DND-41 (cell line): Measurements from ENCODE around the gene ARID2.
A peak's percentile ranks its signal among the peaks of the same experiment; 100 is the strongest.

Experiments used
- ATAC-seq: fragments of 200-7000 bp; cut with Tn5 transposase; 3 replicates; pipeline ENCODE4 v1.9.1; 2021; ENCODE audit warnings: low read depth; ENCODE audit not compliant: insufficient read depth
- DNase-seq: peaks from one replicate; pipeline ENCODE4 v3.0.0-alpha.2; 2020
- H2AFZ ChIP-seq: 2 replicates; pipeline ENCODE4 v1.6.0; 2012; ENCODE audit warnings: low read depth, low read length
- H3K27ac ChIP-seq: 2 replicates; pipeline ENCODE4 v1.5.1; 2012; ENCODE audit warnings: low read length, inconsistent platforms
- H3K27me3 ChIP-seq: fragments of 200-600 bp; sonication (generic); 2 replicates; pipeline ENCODE4 v1.6.0; 2012; ENCODE audit warnings: low read length, mild to moderate bottlenecking, inconsistent platforms; ENCODE audit not compliant: insufficient read depth, poor library complexity
- H3K36me3 ChIP-seq: 2 replicates; pipeline ENCODE4 v1.5.1; 2012; ENCODE audit warnings: low read length, inconsistent platforms; ENCODE audit not compliant: insufficient read depth
- H3K4me1 ChIP-seq: 2 replicates; pipeline ENCODE4 v1.5.1; 2012; ENCODE audit warnings: mild to moderate bottlenecking, low read length; ENCODE audit not compliant: insufficient read depth
- H3K4me2 ChIP-seq: 2 replicates; pipeline ENCODE4 v1.6.0; 2012; ENCODE audit warnings: mild to moderate bottlenecking, moderate library complexity, low read length, inconsistent platforms; ENCODE audit not compliant: insufficient read depth
- H3K4me3 ChIP-seq, 2 experiments: fragments of 200-600 bp in 1 of 2; shearing (Covaris generic) in 1 of 2; 2 replicates each; pipeline ENCODE4 v1.5.1; 2012 to 2016; ENCODE audit warnings: inconsistent platforms in 2 of 2, low read length in 2 of 2, mild to moderate bottlenecking in 2 of 2, low read depth in 1 of 2, moderate library complexity in 1 of 2
- H3K79me2 ChIP-seq: 2 replicates; pipeline ENCODE4 v1.6.0; 2012; ENCODE audit warnings: low read length, inconsistent platforms; ENCODE audit not compliant: insufficient read depth
- H3K9ac ChIP-seq: 2 replicates; pipeline ENCODE4 v1.6.0; 2012; ENCODE audit warnings: low read depth, mild to moderate bottlenecking, inconsistent platforms, low read length, moderate library complexity
- H3K9me3 ChIP-seq: 2 replicates; pipeline ENCODE4 v1.5.1; 2012; ENCODE audit warnings: low read length, moderate library complexity, mild to moderate bottlenecking, inconsistent platforms; ENCODE audit not compliant: insufficient read depth, severe bottlenecking
- H4K20me1 ChIP-seq: 2 replicates; pipeline ENCODE4 v1.6.0; 2012; ENCODE audit warnings: low read length; ENCODE audit not compliant: insufficient read depth
- CTCF ChIP-seq: IDR thresholded peaks from 2 replicates; pipeline ENCODE4 v1.5.1; 2012; ENCODE audit warnings: borderline replicate concordance, low read length, moderate library complexity, mild to moderate bottlenecking; ENCODE audit not compliant: poor library complexity, severe bottlenecking; ENCODE audit errors: extremely low read depth
- EZH2 ChIP-seq: IDR thresholded peaks from 3 replicates; pipeline ENCODE4 v1.6.1; 2012; ENCODE audit warnings: borderline replicate concordance, low read depth, mild to moderate bottlenecking, moderate library complexity, low read length, inconsistent platforms; ENCODE audit not compliant: severe bottlenecking

ARID2 gene

DNA sequence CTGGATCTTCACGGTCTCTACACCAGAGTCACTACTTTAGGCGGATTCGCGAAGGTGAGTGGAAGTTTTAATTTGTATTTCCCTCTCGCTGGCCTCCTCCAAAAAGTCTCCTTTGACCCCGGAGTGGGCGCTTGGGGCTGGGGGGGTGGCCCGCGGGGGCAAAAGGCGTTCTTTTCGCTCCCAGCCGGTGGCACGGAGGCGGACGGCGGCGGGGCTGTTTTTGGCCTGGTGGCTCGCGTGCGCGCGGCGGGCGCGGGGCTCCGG lies 510 bp downstream of the ARID2 start:
- peak overlapping the region; percentile 33; the same call in 1 of the 2 replicates for H3K4me2 ChIP-seq
- H2AFZ ChIP-seq, result peak overlapping the region; percentile 61
- peaks cover 7% of the 10 kb centered on the region; the same call in 1 of the 2 replicates for H4K20me1 ChIP-seq
- H3K4me3 ChIP-seq, result peak overlapping the region; percentile 65 to 74
- peaks cover 23% of the 10 kb centered on the region for H3K36me3 ChIP-seq
- no peaks in the 10 kb centered on the region for H3K27me3 ChIP-seq
- DNase-seq (no peak), ATAC-seq (no peak)
- peaks cover 36% of the 10 kb centered on the region for H3K4me1 ChIP-seq
- peak overlapping the region; percentile 90 for H3K27ac ChIP-seq
- peak overlapping the region; percentile 98 for H3K9ac ChIP-seq
- peaks cover 85% of the 10 kb centered on the region for H3K79me2 ChIP-seq
- H3K9me3 ChIP-seq, result no peaks in the 10 kb centered on the region
- TF ChIP-seq EZH2 (no peak), CTCF (no peak)

GRCh38 chr12:45730348-45731189 lies 1.1 kb downstream of the ARID2 start:
- H2AFZ ChIP-seq, result peak overlapping the region; percentile 68
- H3K4me1 ChIP-seq, result peaks cover 41% of the 10 kb centered on the region
- peak overlapping the region; percentile 62 for H3K4me2 ChIP-seq
- ATAC-seq (no peak), DNase-seq (peak; percentile 72)
- peak overlapping the region; percentile 65 to 86 for H3K4me3 ChIP-seq
- peak overlapping the region; percentile 98 for H3K9ac ChIP-seq
- no peak for TF ChIP-seq CTCF
- TF ChIP-seq EZH2, result no peak
- peaks cover 10% of the 10 kb centered on the region; the same call in 1 of the 2 replicates for H4K20me1 ChIP-seq
- H3K9me3 ChIP-seq, result no peaks in the 10 kb centered on the region
- H3K36me3 ChIP-seq, result peaks cover 28% of the 10 kb centered on the region
- peak overlapping the region; percentile 93 for H3K27ac ChIP-seq
- H3K79me2 ChIP-seq, result peaks cover 85% of the 10 kb centered on the region
- no peaks in the 10 kb centered on the region for H3K27me3 ChIP-seq

DNA sequence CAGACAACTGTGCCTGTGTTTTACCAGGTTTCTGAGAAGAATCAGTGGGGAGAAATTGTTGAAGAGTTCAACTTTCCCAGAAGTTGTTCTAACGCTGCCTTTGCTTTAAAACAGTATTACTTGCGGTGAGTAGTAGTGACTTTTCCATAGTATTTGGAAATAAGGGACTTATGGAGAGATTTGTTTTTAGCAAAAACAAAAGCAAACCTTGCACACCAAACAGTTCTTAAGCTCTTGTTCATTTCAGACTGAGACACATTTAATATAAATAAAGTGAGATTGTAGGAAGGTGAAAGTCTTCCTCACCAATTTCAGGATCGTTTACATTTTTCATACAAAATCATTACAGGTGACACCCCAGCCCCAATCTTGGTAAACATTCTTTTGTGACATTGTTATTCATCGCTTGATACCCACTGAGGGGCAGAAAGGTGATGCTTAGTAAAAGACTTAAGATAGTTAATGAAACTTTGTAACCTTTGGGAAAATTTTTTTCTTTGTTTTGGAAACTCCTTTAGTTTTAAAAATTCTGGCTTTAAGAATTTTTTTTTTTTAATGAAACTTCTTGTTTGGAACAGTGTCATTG lies 1.8 kb downstream of the ARID2 start:
- peak overlapping the region; percentile 62 for H3K4me2 ChIP-seq
- DNase-seq, result no peak
- H3K79me2 ChIP-seq, result peaks cover 84% of the 10 kb centered on the region
- TF ChIP-seq CTCF (no peak), EZH2 (no peak)
- ATAC-seq, result no peak
- no peaks in the 10 kb centered on the region for H3K9me3 ChIP-seq
- H3K4me1 ChIP-seq, result peaks cover 41% of the 10 kb centered on the region
- H3K9ac ChIP-seq, result peak overlapping the region; percentile 98
- no peak overlapping the region for H2AFZ ChIP-seq
- no peaks in the 10 kb centered on the region for H3K27me3 ChIP-seq
- peaks cover 11% of the 10 kb centered on the region; the same call in 1 of the 2 replicates for H4K20me1 ChIP-seq
- H3K27ac ChIP-seq, result peak overlapping the region; percentile 93
- peaks cover 30% of the 10 kb centered on the region for H3K36me3 ChIP-seq
- H3K4me3 ChIP-seq, result peak overlapping the region; percentile 65 to 86
